ENCODE results near the gene EME1.

GRCh38 chr17:50356418-50356817 lies 16.6 kb upstream of the EME1 start:
- TF ChIP-seq STAT1 (IDR thresholded peaks at IDR 0.05; ENCODE audit: unreplicated experiment): no peak
- no peak for TF ChIP-seq CTCF (conservative IDR thresholded peaks at IDR 0.05; ENCODE audit: low read depth in 2 of 2)
- no peak for TF ChIP-seq POLR2AphosphoS5 (IDR thresholded peaks at IDR 0.05; ENCODE audit: low read depth)
- no peak for TF ChIP-seq NANOG (IDR thresholded peaks at IDR 0.05; ENCODE audit: borderline replicate concordance)
